ENCODE results near the gene TTC7B. TPM values are rescaled to one million over a fixed set of nuclear protein-coding genes. Genes with fewer than 3 reads are reported as not detected.

TTC7B gene
- total and polyA plus RNA-seq, 2 experiments from 2014 or later, result 7.9 to 28.6 TPM

GRCh38 chr14:90728951-90729350 is 87.3 kb downstream of the TTC7B start:
- no peak for TF ChIP-seq STAT1 (IDR thresholded peaks at IDR 0.05; ENCODE audit: unreplicated experiment)
- no peak for TF ChIP-seq ZNF331 (CRISPR knock-in tag; IDR thresholded peaks at IDR 0.05; ENCODE audit: low read depth)
- TF ChIP-seq ZNF114 (CRISPR knock-in tag; IDR thresholded peaks at IDR 0.05), result no peak
- TF ChIP-seq ETS1 (IDR thresholded peaks at IDR 0.05), result no peak
- no peak for TF ChIP-seq JUNB (IDR thresholded peaks at IDR 0.05; ENCODE audit: unreplicated experiment)
- TF ChIP-seq EZH2phosphoT487 (IDR thresholded peaks at IDR 0.05; ENCODE audit: unreplicated experiment), result no peak
- no peak for TF ChIP-seq POLR2AphosphoS5 (IDR thresholded peaks at IDR 0.05; ENCODE audit: low read depth)
- no peak for TF ChIP-seq ZNF462 (CRISPR knock-in tag; IDR thresholded peaks at IDR 0.05)
- TF ChIP-seq CREB1 (CRISPR knock-in tag; IDR thresholded peaks at IDR 0.05; ENCODE audit: low read depth), result no peak
- no peak for TF ChIP-seq EZH2 (IDR thresholded peaks at IDR 0.05; ENCODE audit: low read depth, unreplicated experiment)
- no peak for TF ChIP-seq NANOG (IDR thresholded peaks at IDR 0.05; ENCODE audit: borderline replicate concordance)
- no peak for TF ChIP-seq REST (IDR thresholded peaks at IDR 0.05; ENCODE audit: unreplicated experiment)
- TF ChIP-seq CTCF (conservative IDR thresholded peaks at IDR 0.05; ENCODE audit: low read depth in 2 of 2), result no peak
- no peaks in the 10 kb centered on the region for H3K9me2 ChIP-seq (ENCODE audit: insufficient read depth)
- H3K36me3 Mint-ChIP-seq (ENCODE audit: low read depth), result no peaks in the 10 kb centered on the region
- H2AFZ ChIP-seq, result no peak overlapping the region
- H3K4me1 Mint-ChIP-seq, result peaks cover 10% of the 10 kb centered on the region
- no peaks in the 10 kb centered on the region for H3K9me3 Mint-ChIP-seq
- DNase-seq (ENCODE audit: low spot score), result no peak
- no peak overlapping the region for H3K4me3 ChIP-seq
- H3F3A ChIP-seq (replicated peaks; ENCODE audit: low read depth), result no peaks in the 10 kb centered on the region
- ATAC-seq, result no peak
- no peaks in the 10 kb centered on the region for H4K20me1 ChIP-seq (replicated peaks; ENCODE audit: insufficient read depth)
- no peak overlapping the region for H3K4me3 Mint-ChIP-seq
- H3K79me2 ChIP-seq (replicated peaks; ENCODE audit: insufficient read depth), result no peaks in the 10 kb centered on the region
- H3K27me3 ChIP-seq (ENCODE audit: insufficient read depth), result no peaks in the 10 kb centered on the region
- no peaks in the 10 kb centered on the region for H3K36me3 ChIP-seq (ENCODE audit: insufficient read depth)
- H3K27ac ChIP-seq (ENCODE audit: low read depth), result no peak overlapping the region
- no peak overlapping the region for H3K27ac Mint-ChIP-seq
- H3K4me1 ChIP-seq (ENCODE audit: insufficient read depth), result 0 out of 2 replicates have a peak, but pooled peaks cover 6% of the 10 kb centered on the region
- H3K4me2 ChIP-seq, result no peak overlapping the region
- peaks cover 5% of the 10 kb centered on the region for H3K27me3 Mint-ChIP-seq (ENCODE audit: insufficient read depth, low read depth, poor library complexity)

Measured in GM23338 (cell line).